K562 (cell line): Measurements from ENCODE around the gene LRRC4C.

Experiments used
- CTCF ChIP-seq, 3 experiments: IDR thresholded peaks in 2 of 3; conservative IDR thresholded peaks in 1 of 3; 2 replicates each; pipeline ENCODE4 v1.5.1; 2011 to 2012; ENCODE audit warnings: low read length in 3 of 3, mild to moderate bottlenecking in 3 of 3, control low read depth in 2 of 3, improper control_type of control experiment in 1 of 3, inconsistent platforms in 1 of 3, low read depth in 1 of 3, mixed read lengths in 1 of 3, moderate library complexity in 1 of 3; ENCODE audit not compliant: insufficient read depth in 2 of 3
- E2F8 ChIP-seq: fragments of 450-650 bp; IDR thresholded peaks from 2 replicates; pipeline ENCODE4 v1.7.1; 2018; ENCODE audit warnings: mild to moderate bottlenecking, low read depth; ENCODE audit not compliant: partially characterized antibody
- EGR1 ChIP-seq: fragments of 450-650 bp; conservative IDR thresholded peaks from 2 replicates; pipeline ENCODE4 v1.6.1; 2017; ENCODE audit warnings: mild to moderate bottlenecking
- ETV1 ChIP-seq: fragments of 450-650 bp; conservative IDR thresholded peaks from 2 replicates; pipeline ENCODE4 v1.6.1; 2016; ENCODE audit warnings: missing genetic modification characterization, control low read depth, low read depth, missing compliant biosample characterization
- ETV5 ChIP-seq: sonication (generic); formaldehyde crosslinking; IDR thresholded peaks from 2 replicates; pipeline ENCODE4 v1.4.0; 2020; ENCODE audit warnings: low read depth, mild to moderate bottlenecking, missing genetic modification reagents
- MAZ ChIP-seq, 2 experiments: fragments of 450-650 bp in 1 of 2; sonication (generic) in 1 of 2; formaldehyde crosslinking; IDR thresholded peaks in 1 of 2; conservative IDR thresholded peaks in 1 of 2; 2 replicates each; pipeline versions ENCODE4 v1.4.0 to v1.5.0; 2020; ENCODE audit warnings: mild to moderate bottlenecking in 1 of 2, missing genetic modification reagents in 1 of 2
- MEIS2 ChIP-seq: fragments of 450-650 bp; IDR thresholded peaks from 2 replicates; pipeline ENCODE4 v1.6.1; 2014; ENCODE audit warnings: mild to moderate bottlenecking; ENCODE audit not compliant: partially characterized antibody
- NR2C1 ChIP-seq, 2 experiments: fragments of 450-650 bp; IDR thresholded peaks; 2 replicates each; pipeline ENCODE4 v1.6.1; 2017; ENCODE audit warnings: mild to moderate bottlenecking in 2 of 2, antibody characterized with exemption in 1 of 2, inconsistent platforms in 1 of 2, missing compliant biosample characterization in 1 of 2, missing genetic modification characterization in 1 of 2
- NR3C1 ChIP-seq: sonication (generic); formaldehyde crosslinking; IDR thresholded peaks from 2 replicates; pipeline ENCODE4 v1.8.1; 2022; ENCODE audit warnings: missing genetic modification reagents
- ZBTB11 ChIP-seq, 3 experiments: fragments of 200-800 bp in 1 of 3; fragments of 250-450 bp in 1 of 3; fragments of 450-650 bp in 1 of 3; sonication (Bioruptor Pico) in 1 of 3; sonication (Bioruptor generic) in 1 of 3; formaldehyde crosslinking in 1 of 3; IDR thresholded peaks; 2 replicates each; pipeline versions ENCODE4 v1.6.1 to v1.8.0; 2016 to 2022; ENCODE audit warnings: mild to moderate bottlenecking in 2 of 3, missing genetic modification characterization in 2 of 3, missing compliant biosample characterization in 1 of 3, moderate library complexity in 1 of 3

- TF ChIP-seq CTCF (IDR thresholded peaks at IDR 0.05 in 2 of 3, conservative IDR thresholded peaks at IDR 0.05 in 1 of 3; ENCODE audit: insufficient read depth in 2 of 3, low read depth in 1 of 3, low read length in 3 of 3) (no peak), ETV1 (tag) (no peak), ETV5 (no peak), MAZ (CRISPR knock-in tag; conservative IDR thresholded peaks at IDR 0.05 in 1 of 2, IDR thresholded peaks at IDR 0.05 in 1 of 2) (no peak), MEIS2 (no peak), NR3C1 (CRISPR knock-in tag) (no peak), NR2C1 (IDR thresholded peaks at IDR 0.05) (no peak), NR2C1 (tag; IDR thresholded peaks at IDR 0.05) (no peak), ZBTB11 (CRISPR knock-in tag; IDR thresholded peaks at IDR 0.05) (no peak), E2F8 (no peak), EGR1 (no peak)
Measured at GRCh38 chr11:41479179-41479578, 19.7 kb upstream of the LRRC4C start.
